22Rv1 (cell line): Measurements from ENCODE around the gene NRARP.

ENCODE experiments used
- ZFX ChIP-seq: fragments of 450-650 bp; IDR thresholded peaks from 2 replicates; pipeline ENCODE4 v1.6.1; 2017; ENCODE audit warnings: antibody characterized with exemption, borderline replicate concordance
- TF ChIP-seq, protein P1 (sequence below): fragments of 450-650 bp; IDR thresholded peaks from 2 replicates; pipeline ENCODE4 v1.5.1; 2017; ENCODE audit warnings: mild to moderate bottlenecking

DNA sequence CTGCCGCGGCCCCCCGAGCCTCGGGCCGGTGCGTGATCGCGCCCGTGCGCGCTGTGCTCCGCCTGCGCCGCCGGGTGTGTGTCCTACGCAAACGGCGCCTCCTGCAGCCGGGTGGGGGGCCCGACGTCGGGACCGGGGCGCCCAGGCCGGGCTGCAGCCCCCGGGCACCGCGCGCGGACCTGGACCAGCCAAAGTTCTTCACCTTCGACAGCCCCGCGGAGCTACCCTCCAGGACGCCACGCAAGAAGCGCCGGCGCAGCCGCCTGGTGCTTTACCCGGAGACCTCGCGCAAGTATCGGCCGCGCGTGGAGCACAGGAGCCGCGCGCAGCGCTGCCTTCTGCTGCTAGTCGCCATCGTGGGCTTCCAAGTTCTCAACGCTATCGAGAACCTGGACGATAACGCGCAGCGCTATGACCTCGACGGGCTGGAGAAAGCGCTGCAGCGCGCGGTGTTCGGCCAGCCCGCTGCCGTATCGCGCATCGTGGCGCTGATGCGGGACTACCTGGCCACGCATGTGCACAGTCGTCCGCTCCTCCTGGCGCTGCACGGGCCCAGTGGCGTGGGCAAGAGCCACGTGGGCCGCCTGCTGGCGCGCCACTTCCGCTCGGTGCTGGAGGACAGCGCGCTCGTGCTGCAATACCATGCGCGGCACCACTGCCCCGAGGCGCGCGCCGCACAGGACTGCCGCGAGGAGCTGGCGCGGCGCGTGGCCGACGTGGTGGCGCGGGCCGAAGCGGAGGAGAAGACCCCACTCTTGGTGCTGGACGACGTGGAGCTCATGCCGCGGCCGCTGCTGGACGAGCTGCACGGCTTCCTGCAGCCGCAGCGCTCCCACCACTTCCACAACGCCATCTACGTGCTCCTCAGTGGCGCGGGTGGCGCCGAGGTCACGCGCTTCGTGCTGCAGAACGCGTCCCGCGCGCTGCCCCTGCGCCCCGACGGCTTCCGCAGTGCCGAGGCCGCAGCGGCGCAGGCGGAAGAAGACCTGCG is 23.1 kb downstream of the NRARP start:
- TF ChIP-seq, protein P1, sequence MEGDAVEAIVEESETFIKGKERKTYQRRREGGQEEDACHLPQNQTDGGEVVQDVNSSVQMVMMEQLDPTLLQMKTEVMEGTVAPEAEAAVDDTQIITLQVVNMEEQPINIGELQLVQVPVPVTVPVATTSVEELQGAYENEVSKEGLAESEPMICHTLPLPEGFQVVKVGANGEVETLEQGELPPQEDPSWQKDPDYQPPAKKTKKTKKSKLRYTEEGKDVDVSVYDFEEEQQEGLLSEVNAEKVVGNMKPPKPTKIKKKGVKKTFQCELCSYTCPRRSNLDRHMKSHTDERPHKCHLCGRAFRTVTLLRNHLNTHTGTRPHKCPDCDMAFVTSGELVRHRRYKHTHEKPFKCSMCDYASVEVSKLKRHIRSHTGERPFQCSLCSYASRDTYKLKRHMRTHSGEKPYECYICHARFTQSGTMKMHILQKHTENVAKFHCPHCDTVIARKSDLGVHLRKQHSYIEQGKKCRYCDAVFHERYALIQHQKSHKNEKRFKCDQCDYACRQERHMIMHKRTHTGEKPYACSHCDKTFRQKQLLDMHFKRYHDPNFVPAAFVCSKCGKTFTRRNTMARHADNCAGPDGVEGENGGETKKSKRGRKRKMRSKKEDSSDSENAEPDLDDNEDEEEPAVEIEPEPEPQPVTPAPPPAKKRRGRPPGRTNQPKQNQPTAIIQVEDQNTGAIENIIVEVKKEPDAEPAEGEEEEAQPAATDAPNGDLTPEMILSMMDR, result no peak
- TF ChIP-seq ZFX, result no peak
